SK-N-SH treated with all-trans-retinoic acid at 6 μM for 48 hours (cell line): ENCODE results near the gene STEAP1B.

ENCODE experiments used
- CREB5 ChIP-seq: fragments of 250-450 bp; sonication (Bioruptor Pico); IDR thresholded peaks from 2 replicates; pipeline ENCODE4 v1.5.1; 2020; ENCODE audit warnings: low read depth, mild to moderate bottlenecking, moderate library complexity
- CSRNP3 ChIP-seq: fragments of 250-450 bp; sonication (Bioruptor Pico); IDR thresholded peaks from 2 replicates; pipeline ENCODE4 v1.5.1; 2021; ENCODE audit warnings: mild to moderate bottlenecking, moderate library complexity
- ISL1 ChIP-seq: fragments of 250-450 bp; sonication (Bioruptor Pico); IDR thresholded peaks from 2 replicates; pipeline ENCODE4 v2.1.2; 2022; ENCODE audit warnings: mild to moderate bottlenecking, moderate library complexity
- OSR1 ChIP-seq: fragments of 250-450 bp; sonication (Bioruptor Pico); IDR thresholded peaks from 2 replicates; pipeline ENCODE4 v1.8.0; 2022; ENCODE audit warnings: moderate library complexity, mild to moderate bottlenecking, inconsistent platforms
- PATZ1 ChIP-seq: fragments of 250-450 bp; sonication (Bioruptor Pico); IDR thresholded peaks from 2 replicates; pipeline ENCODE4 v1.8.0; 2020; ENCODE audit warnings: mild to moderate bottlenecking, moderate library complexity, borderline replicate concordance
- POU6F1 ChIP-seq: fragments of 250-450 bp; sonication (Bioruptor Pico); IDR thresholded peaks from 2 replicates; pipeline ENCODE4 v1.8.0; 2021; ENCODE audit warnings: low read depth, mild to moderate bottlenecking, moderate library complexity, borderline replicate concordance
- RARB ChIP-seq: fragments of 250-450 bp; sonication (Bioruptor Pico); IDR thresholded peaks from 2 replicates; pipeline ENCODE4 v1.8.0; 2021; ENCODE audit warnings: mild to moderate bottlenecking, moderate library complexity
- SNAI2 ChIP-seq: fragments of 250-450 bp; sonication (Bioruptor Pico); IDR thresholded peaks from 2 replicates; pipeline ENCODE4 v1.5.0; 2020; ENCODE audit warnings: mild to moderate bottlenecking, moderate library complexity
- TCF4 ChIP-seq: fragments of 250-450 bp; sonication (Bioruptor Pico); IDR thresholded peaks from 2 replicates; pipeline ENCODE4 v1.8.0; 2021; ENCODE audit warnings: mild to moderate bottlenecking, moderate library complexity, borderline replicate concordance
- TOX ChIP-seq: fragments of 250-450 bp; sonication (Bioruptor Pico); IDR thresholded peaks from 2 replicates; pipeline ENCODE4 v1.8.0; 2021; ENCODE audit warnings: mild to moderate bottlenecking, moderate library complexity, borderline replicate concordance
- TSHZ2 ChIP-seq: fragments of 250-450 bp; sonication (Bioruptor Pico); IDR thresholded peaks from 2 replicates; pipeline ENCODE4 v1.5.0; 2020; ENCODE audit warnings: mild to moderate bottlenecking, moderate library complexity
- ZFP3 ChIP-seq: fragments of 250-450 bp; sonication (Bioruptor Pico); IDR thresholded peaks from 2 replicates; pipeline ENCODE4 v1.5.0; 2020; ENCODE audit warnings: mild to moderate bottlenecking, moderate library complexity
- ZFP30 ChIP-seq: fragments of 450-650 bp; formaldehyde crosslinking; IDR thresholded peaks from 2 replicates; pipeline ENCODE4 v1.5.0; 2022; ENCODE audit warnings: mild to moderate bottlenecking, moderate library complexity
- ZNF70 ChIP-seq: fragments of 450-650 bp; formaldehyde crosslinking; IDR thresholded peaks from 2 replicates; pipeline ENCODE4 v1.5.0; 2020; ENCODE audit warnings: mild to moderate bottlenecking, moderate library complexity

GRCh38 chr7:22447008-22447407 is 53.0 kb downstream of the STEAP1B start:
- no peak for TF ChIP-seq ISL1
- TF ChIP-seq PATZ1 (CRISPR knock-in tag) = no peak
- no peak for TF ChIP-seq POU6F1 (CRISPR knock-in tag)
- no peak for TF ChIP-seq TSHZ2 (CRISPR knock-in tag)
- TF ChIP-seq ZFP30 = no peak
- TF ChIP-seq OSR1 (CRISPR knock-in tag) = no peak
- no peak for TF ChIP-seq TOX (CRISPR knock-in tag)
- TF ChIP-seq ZFP3 (CRISPR knock-in tag) = no peak
- no peak for TF ChIP-seq CREB5 (CRISPR knock-in tag)
- no peak for TF ChIP-seq ZNF70 (CRISPR knock-in tag)
- no peak for TF ChIP-seq SNAI2 (CRISPR knock-in tag)
- no peak for TF ChIP-seq TCF4
- TF ChIP-seq CSRNP3 (CRISPR knock-in tag) = no peak
- no peak for TF ChIP-seq RARB (CRISPR knock-in tag)
